ENCODE data around the gene MS4A6E. TPM values are rescaled to one million over a fixed set of nuclear protein-coding genes. Genes with fewer than 3 reads are reported as not detected.

The MS4A6E gene
- total RNA-seq, 1 experiment from 2014 or later = not detected

GRCh38 chr11:60307507-60308195 lies 19.4 kb upstream of the MS4A6E start (continued):
- TF ChIP-seq ZBTB33 (IDR thresholded peaks at IDR 0.05; ENCODE audit: extremely low read depth, insufficient replicate concordance, low read length) (no peak), TCF7L2 (IDR thresholded peaks at IDR 0.05; ENCODE audit: borderline replicate concordance, extremely low read depth, insufficient read depth, insufficient read length) (no peak), FOSL1 (IDR thresholded peaks at IDR 0.05; ENCODE audit: low read depth) (no peak), SP1 (IDR thresholded peaks at IDR 0.05; ENCODE audit: low read depth) (no peak)

GRCh38 chr11:60310407-60310998 lies 16.6 kb upstream of the MS4A6E start:
- H3K9me3 ChIP-seq (ENCODE audit: control insufficient read depth in 1 of 2, insufficient read depth in 1 of 2, low read depth in 1 of 2, low read length in 2 of 2) = no peaks in the 10 kb centered on the region
- no TSS peak for BruUV-seq (replicated peaks)
- TF ChIP-seq MAX (IDR thresholded peaks at IDR 0.05) = no peak
- no peak for TF ChIP-seq EZH2phosphoT487 (IDR thresholded peaks at IDR 0.05; ENCODE audit: borderline replicate concordance)
- TF ChIP-seq SRF (IDR thresholded peaks at IDR 0.05; ENCODE audit: low read depth) = no peak
- TF ChIP-seq EZH2 (IDR thresholded peaks at IDR 0.05) = no peak
- no peak for TF ChIP-seq ELF1 (IDR thresholded peaks at IDR 0.05; ENCODE audit: borderline replicate concordance, low read depth)
- DNase-seq (ENCODE audit: low read depth, low spot score) (no peak), ATAC-seq (no peak)
- POLR2A ChIA-PET = no interaction called here
- H3K4me2 ChIP-seq (ENCODE audit: low read length) = no peak overlapping the region
- intact Hi-C loops (cut with micrococcal nuclease) = no loop called here
- H3K4me1 ChIP-seq (ENCODE audit: control insufficient read depth in 1 of 2, insufficient read depth in 2 of 2, low read length in 2 of 2) = peaks cover 0 to 18% of the 10 kb centered on the region in 2 experiments; a peak in 2 of 4 replicates
- RAD21 ChIA-PET (ENCODE audit: low non-redundant PET in 1 of 2, low total read pairs in 2 of 2, uncharacterized antibody in 2 of 2, unreplicated experiment in 2 of 2) = no interaction called here
- H3K9ac ChIP-seq (ENCODE audit: low read length) = no peak overlapping the region
- H3K4me3 ChIP-seq (replicated peaks in 1 of 2; ENCODE audit: low read depth in 1 of 2, low read length in 2 of 2) = no peak overlapping the region
- CTCF ChIA-PET = interaction anchor here (0.7 kb wide), 1 partner anchor 26 kb away, joined by 4 read pairs; no protein-coding TSS in a partner anchor
- no peaks in the 10 kb centered on the region for H3K9me2 ChIP-seq (ENCODE audit: insufficient read depth)
- H3K36me3 ChIP-seq (ENCODE audit: control insufficient read depth in 1 of 2, insufficient read depth in 2 of 2, low read length in 2 of 2) = no peaks in the 10 kb centered on the region
- no peaks in the 10 kb centered on the region for H3K27me3 ChIP-seq (ENCODE audit: insufficient read depth, low read length)
- H3K27ac ChIP-seq (ENCODE audit: low read depth, low read length) = no peak overlapping the region
- no peak overlapping the region for H2AFZ ChIP-seq (ENCODE audit: low read depth, low read length, poor library complexity, severe bottlenecking)
- no peaks in the 10 kb centered on the region for H4K20me1 ChIP-seq (ENCODE audit: insufficient read depth)
- H3K79me2 ChIP-seq (ENCODE audit: insufficient read depth, low read length) = no peaks in the 10 kb centered on the region

All from HCT116 (cell line).